ENCODE data around the gene ENKUR.
A peak's percentile ranks its signal among the peaks of the same experiment; 100 is the strongest.

Gene ENKUR

DNA sequence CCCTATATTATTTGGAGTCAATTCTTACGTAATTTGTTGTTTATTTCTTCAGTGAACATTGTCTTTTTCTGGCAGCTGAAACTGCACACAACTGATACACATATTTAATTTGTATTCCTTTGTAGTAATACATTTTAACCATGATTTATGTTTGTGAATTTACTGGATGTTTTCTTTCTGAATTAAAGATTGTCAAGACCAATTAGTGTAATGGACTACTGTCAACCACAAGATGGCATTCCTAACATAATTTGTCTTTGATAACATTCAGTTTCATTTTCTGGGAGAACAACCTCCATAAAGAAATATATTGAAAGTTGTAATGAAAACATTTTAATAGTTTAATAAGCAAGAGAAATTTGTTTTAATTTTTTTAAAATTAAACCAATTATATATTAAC, 10.5 kb upstream of the ENKUR start:
- TF ChIP-seq, protein P1, sequence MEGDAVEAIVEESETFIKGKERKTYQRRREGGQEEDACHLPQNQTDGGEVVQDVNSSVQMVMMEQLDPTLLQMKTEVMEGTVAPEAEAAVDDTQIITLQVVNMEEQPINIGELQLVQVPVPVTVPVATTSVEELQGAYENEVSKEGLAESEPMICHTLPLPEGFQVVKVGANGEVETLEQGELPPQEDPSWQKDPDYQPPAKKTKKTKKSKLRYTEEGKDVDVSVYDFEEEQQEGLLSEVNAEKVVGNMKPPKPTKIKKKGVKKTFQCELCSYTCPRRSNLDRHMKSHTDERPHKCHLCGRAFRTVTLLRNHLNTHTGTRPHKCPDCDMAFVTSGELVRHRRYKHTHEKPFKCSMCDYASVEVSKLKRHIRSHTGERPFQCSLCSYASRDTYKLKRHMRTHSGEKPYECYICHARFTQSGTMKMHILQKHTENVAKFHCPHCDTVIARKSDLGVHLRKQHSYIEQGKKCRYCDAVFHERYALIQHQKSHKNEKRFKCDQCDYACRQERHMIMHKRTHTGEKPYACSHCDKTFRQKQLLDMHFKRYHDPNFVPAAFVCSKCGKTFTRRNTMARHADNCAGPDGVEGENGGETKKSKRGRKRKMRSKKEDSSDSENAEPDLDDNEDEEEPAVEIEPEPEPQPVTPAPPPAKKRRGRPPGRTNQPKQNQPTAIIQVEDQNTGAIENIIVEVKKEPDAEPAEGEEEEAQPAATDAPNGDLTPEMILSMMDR (conservative IDR thresholded peaks at IDR 0.05), result peak; percentile 77
- no peak for TF ChIP-seq ZFX (IDR thresholded peaks at IDR 0.05)

DNA sequence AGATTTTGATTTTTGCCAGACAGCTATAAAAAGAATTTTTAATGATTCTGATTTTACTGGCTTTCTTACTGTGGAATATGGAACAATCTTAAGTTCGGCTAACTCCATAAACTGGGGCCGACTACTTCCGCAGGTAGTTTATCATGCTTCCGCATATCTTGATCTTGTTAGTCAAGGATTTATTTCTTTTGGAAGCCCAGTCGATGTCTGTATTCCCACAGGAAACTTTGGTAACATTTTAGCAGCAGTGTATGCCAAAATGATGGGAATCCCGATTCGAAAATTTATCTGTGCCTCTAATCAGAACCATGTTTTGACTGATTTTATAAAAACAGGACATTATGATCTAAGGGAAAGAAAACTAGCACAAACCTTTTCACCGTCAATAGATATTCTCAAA, 8.6 kb upstream of the ENKUR start:
- TF ChIP-seq, protein P1 (conservative IDR thresholded peaks at IDR 0.05), result no peak
- no peak for TF ChIP-seq ZFX (IDR thresholded peaks at IDR 0.05)
- H3K27ac ChIP-seq, result no peak overlapping the region

More for the DNA sequence above, 10.5 kb upstream of the ENKUR start:
- no peak overlapping the region for H3K27ac ChIP-seq

DNA sequence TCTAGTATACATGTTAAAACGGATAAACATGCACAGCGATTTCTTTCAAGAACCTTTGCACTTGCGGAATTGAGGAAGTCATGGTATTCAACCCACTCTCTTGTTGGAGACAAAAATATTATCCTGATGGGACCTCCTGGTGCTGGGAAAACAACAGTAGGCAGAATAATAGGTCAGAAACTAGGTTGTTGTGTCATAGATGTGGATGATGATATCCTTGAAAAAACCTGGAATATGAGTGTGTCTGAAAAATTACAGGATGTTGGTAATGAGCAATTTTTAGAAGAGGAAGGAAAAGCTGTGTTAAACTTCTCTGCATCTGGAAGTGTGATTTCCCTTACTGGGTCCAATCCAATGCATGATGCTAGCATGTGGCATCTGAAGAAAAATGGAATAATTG, 7.3 kb upstream of the ENKUR start:
- H3K27ac ChIP-seq, result no peak overlapping the region
- TF ChIP-seq, protein P1 (conservative IDR thresholded peaks at IDR 0.05), result no peak
- TF ChIP-seq ZFX (IDR thresholded peaks at IDR 0.05), result no peak

DNA sequence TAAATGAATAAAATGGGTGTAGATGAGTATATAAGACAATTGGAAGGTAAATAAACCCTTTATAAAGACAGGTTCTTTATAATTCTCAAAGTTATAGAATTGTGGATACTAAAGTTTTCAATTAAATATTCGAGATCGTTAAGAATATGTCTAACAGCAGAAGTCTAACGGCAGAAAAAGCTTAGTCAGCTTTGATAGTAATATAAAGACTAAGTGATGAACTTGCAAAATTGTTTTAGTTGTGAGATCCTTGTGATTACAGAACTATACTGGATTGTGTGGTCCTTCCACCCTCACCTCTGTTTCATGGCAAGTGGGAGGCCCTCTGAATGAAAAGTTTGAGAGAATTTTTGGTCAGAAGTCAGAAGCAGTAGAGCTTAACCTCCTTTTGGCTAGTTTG, 2.7 kb upstream of the ENKUR start:
- TF ChIP-seq ZFX (IDR thresholded peaks at IDR 0.05), result no peak
- TF ChIP-seq, protein P1 (conservative IDR thresholded peaks at IDR 0.05), result no peak
- no peak overlapping the region for H3K27ac ChIP-seq

DNA sequence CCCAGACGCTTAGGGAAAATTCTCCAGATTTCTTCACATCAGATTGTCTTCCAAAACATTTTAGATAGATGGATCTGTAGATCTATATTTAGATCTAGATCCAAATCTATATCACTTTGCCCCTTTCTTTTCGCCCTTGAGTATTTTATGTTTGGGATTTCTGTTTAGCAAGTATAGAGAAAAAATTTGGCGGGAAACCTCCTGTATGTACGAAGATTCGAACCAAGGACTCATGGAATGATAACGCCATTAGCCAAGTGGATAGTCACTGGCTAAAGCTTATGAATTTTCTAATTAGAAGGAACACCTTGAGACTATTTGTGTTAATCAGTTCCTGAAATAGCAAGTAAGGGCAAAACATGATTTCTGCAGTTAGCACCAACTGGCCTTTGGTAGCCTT, 1.7 kb upstream of the ENKUR start:
- TF ChIP-seq, protein P1 (conservative IDR thresholded peaks at IDR 0.05), result no peak
- TF ChIP-seq ZFX (IDR thresholded peaks at IDR 0.05), result no peak
- H3K27ac ChIP-seq, result peak overlapping the region; percentile 87; the same call in 1 of the 2 replicates

DNA sequence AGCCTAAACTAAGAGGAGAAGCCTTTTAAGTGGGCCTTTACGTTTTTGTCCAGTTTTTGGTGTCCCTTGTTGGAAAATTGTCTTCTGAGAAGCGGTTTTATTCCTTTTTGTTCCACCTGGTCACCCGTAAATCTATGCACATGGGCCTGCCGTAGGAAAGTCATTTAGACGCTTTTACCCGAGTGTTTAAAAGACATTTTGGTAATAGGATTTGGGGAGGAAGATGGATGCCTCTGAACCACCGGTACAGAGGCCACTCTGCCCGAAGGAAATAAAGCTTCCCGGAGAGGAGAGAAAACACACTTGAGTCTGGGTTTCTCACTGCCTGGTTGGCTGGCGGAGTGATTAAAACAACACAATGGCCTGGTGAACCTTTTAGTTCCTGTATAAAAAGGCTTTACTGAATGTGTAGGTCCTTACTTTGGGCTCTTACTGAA, 1.2 kb upstream of the ENKUR start:
- H3K27ac ChIP-seq, result peak overlapping the region; percentile 87
- TF ChIP-seq, protein P1 (conservative IDR thresholded peaks at IDR 0.05), result no peak
- 0 out of 2 replicates have a peak, but pooled peaks have one; percentile 44 for TF ChIP-seq ZFX (IDR thresholded peaks at IDR 0.05)

DNA sequence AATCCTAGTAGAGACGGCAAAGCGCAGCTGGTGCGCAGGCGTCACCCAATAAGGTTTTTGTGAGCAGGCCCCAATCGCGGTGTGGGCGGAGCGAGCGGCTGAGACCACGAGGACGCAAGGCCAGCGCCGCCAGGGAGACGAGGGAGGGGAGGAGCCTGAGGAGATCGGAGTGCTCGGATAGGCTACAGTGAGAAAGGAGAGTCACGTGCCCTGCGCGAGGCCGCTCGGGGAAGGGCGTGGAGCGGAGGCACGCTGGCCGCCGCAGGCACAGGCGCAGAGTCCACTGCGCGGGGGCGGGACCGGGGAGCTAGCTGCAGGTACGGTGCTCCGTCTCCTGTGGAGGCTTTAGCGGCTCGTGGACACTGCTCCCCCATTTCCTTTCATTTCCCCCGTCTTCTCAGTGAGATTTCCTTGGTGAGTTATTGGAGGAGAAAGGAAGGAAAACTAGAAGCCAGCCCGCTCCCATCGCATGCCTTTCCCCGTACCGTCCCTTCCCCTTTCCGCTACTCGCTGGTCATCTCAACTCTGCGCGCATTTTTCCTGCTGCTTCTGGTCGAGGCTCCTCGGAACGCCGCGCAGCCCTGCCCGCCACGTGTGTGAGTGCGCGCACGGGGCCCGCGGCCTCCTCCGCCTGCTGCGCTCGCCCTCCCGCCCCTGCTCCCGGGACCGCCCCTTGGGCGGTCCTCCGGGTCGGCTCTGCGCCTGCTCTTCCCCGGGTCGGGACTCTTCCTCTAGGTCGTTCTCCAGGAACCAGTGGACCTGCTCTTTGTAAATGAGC, 607 bp upstream of the ENKUR start, which contains the start of gene THNSL1:
TSS of gene THNSL1 (plus strand) at position 237 of the 778 bp plus-strand sequence. CDS start 6,612 bp downstream, outside the sequence.
- H3K27ac ChIP-seq, result peak within 1 kb of the TSS; percentile 87
- TF ChIP-seq, protein P1 (conservative IDR thresholded peaks at IDR 0.05), result no peak
- TF ChIP-seq ZFX (IDR thresholded peaks at IDR 0.05), result peak; percentile 76

Measured in C4-2B (cell line).